Endometrial microvascular endothelial cells (primary cell): Measurements from ENCODE around the gene DNAJC15. TPM values are rescaled to one million over a fixed set of nuclear protein-coding genes. Genes with fewer than 3 reads are reported as not detected.

Experiments
- in situ Hi-C: cut with HindIII; loops from 2 replicates; pipeline ENCODE4 v1.10.0; 2017; ENCODE audit warnings: low sequenced_read_pairs, low pct_unique_long_range_greater_than_20kb; ENCODE audit errors: inconsistent ontology term
- total RNA-seq: library from RNA; depleted of rRNA; stranded (reverse); fragments of >200 nt; gene quantifications from one replicate; pipeline ENCODE4 v1.2.3, GENCODE V29; 2015; ENCODE audit errors: inconsistent ontology term

DNAJC15 gene
- total RNA-seq, 1 donor from 2014 or later = 24.5 TPM

DNA sequence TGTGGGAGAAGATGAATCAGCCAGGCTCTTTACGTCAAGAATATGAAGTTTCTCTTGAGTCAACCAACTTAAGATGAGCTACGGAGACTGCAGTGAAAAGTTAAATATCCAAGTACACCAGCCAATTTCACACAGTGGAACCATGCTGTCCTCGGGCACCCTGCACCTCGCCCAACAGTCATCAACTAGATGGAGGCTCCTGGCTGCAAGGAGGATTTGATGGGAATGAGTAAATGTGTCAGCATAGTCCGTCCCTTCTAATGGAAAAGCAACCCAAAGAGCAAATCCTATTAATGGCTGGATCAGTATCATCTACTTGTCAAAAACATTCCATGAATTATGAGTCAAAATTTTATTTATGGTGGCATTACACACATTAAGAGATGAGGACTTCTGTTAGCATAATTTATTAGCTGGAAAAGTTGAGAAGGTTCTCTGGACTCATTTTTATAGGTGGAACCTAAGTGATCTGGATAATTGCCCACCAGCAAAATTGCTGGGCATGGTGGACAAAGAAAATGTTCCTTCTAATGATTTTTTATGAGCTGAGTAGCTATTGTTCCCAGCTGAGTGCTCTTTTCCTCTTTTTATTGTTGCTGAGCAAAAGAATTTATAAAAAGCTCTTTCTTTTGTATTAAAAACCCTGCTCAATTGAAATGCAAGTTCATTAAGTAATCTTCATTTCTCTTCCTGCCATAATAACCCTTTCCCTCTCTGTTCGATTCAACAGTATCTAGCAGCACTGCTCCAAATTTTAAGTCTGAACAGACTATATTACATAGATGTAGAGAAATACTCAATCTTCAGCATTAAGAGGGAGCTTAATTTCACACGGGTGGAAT is 88.4 kb downstream of the DNAJC15 start:
- in situ Hi-C loops = no loop called here

GRCh38 chr13:43113603-43114002 is 90.2 kb downstream of the DNAJC15 start:
- in situ Hi-C loops = no loop called here

DNA sequence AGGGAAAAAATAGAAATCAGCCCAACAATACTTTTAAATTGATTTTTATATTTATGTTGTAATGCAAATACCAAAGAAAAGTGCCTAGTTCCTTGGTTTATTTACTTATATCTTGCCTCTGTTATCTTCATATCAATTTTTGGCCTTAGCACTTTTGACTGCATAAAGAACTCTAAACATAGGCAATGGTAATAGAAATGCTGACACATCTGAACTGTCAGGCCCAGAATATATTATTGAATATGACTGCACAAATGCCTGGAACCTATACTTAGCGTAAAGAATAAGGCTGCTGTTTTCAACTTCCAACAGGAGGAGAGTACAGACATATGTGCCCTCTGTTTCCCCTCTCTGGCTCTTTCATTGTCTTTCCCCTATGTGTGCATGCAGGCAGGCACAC is 91.1 kb downstream of the DNAJC15 start:
- in situ Hi-C loops = no loop called here

GRCh38 chr13:43115141-43115540 is 91.8 kb downstream of the DNAJC15 start:
- in situ Hi-C loops = no loop called here

- in situ Hi-C loops = no loop called here
Measured at GRCh38 chr13:43116242-43116641, 92.9 kb downstream of the DNAJC15 start.

DNA sequence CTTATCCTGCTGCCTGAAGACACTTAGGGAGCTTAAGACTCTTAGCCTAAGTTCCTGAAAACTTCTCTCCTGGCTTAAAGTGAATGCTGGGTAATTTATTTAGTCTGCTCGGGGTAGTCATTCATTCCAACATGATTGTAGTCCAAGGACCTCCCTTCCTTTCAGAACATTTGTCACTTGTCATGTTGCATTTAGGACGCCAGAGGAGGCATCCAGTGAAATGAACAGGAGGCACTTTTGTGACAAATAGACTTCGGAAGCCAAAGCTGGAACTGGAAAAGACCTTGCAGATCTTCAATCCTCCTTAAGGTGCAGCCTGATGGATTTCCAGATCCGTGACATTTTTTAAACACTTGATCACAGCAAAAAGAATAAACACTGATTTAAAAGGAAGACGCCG is 95.1 kb downstream of the DNAJC15 start:
- in situ Hi-C loops = no loop called here

DNA sequence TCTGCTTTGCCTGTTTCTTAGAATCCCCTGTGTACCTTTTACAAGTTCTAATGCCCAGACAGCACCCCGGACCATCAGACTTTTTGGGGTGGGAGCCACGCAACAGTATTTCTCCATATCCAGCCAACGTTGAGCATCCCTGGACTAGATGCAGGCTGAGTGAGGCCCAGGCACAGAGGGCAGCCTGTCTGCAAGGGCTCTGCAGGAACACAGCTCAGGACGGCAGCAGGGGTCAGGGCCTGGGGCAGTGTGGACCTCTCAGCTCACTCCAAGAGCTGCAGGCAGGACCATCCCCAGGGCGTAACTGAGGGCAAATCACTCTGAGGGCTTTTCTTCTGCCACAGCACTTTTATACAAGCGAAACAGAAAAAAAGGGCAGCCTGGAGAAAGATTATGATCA is 95.8 kb downstream of the DNAJC15 start:
- in situ Hi-C loops = no loop called here

DNA sequence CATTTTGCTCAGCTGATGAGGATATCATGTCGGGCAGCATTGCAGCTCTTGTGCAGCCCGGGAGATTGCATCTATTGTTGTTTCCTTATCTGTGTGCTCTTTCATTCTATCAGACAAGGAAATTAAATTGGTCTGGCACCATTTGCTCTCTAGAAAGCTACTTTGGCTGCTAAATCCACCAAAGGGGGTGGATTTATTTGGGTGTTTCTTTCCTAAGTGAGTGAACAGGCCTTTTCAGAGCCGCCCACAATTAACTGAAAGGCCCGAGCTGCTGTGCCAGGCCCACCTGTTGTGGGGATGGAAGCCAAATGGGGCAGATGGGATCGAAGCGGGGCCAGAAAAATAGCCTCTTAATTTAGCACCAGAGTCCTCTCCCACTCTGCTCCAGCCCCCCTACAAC is 99.4 kb downstream of the DNAJC15 start:
- in situ Hi-C loops = no loop called here

DNA sequence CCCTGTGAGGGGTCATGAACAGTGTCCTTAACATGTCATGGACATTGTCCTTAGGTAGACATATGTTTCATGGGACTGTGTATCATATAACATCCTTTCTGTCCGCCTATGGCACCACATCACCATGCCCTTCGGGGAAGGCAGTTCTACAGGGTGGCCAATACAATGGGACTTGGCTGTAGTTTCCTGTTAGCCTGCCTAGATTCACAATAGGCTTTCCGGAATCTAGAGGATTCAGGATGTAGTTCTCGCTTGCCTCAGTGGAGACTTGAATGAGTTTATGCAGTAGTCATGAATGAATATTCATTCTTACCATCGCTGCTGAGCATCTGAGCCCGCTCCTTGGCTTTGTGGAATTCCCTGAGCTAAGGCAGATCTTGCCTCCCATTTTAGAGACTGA is 100.5 kb downstream of the DNAJC15 start:
- in situ Hi-C loops = no loop called here

DNA sequence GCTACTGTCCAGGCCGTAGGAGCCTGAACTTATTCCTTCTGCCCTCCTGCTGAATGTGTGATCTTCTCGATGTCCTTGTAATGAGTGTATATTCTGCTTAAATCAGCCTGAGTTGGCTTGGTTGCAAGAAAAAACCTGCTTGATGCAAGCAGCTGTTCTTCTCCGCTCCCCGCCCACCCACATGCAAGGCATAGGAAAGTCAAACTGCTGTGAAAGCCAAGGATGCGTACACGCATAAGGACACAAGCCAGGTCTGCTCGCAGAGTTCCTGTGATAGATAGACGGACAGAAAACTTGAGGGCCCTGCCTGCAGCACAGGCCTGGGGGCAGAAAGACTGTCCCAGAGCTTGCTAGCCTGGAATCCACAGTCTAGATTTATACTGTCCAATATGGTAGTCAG is 101.1 kb downstream of the DNAJC15 start:
- in situ Hi-C loops = no loop called here

- in situ Hi-C loops = no loop called here
Measured at GRCh38 chr13:43126420-43126819, 103.0 kb downstream of the DNAJC15 start.

GRCh38 chr13:43127103-43127798 is 103.9 kb downstream of the DNAJC15 start:
- in situ Hi-C loops = no loop called here

DNA sequence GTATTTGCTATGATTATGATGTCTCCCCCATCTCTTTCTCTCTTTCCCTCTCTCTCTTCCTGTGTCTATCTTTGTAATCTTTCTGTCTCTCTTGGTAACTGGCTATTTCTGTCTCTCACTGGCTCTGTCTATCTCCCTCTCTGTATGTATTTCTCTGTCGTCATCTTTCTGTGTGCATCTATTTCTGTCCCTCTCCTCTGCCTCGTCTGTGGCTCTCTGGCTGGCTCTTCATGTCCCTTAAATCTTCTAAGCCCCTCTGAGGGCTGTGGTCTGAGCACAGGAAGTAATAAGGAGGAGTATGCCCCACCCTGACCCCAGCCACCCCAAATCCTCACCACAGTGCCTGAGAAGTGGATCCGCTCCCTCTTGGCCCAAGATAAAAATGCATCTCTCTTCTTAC is 104.4 kb downstream of the DNAJC15 start:
- in situ Hi-C loops = no loop called here

DNA sequence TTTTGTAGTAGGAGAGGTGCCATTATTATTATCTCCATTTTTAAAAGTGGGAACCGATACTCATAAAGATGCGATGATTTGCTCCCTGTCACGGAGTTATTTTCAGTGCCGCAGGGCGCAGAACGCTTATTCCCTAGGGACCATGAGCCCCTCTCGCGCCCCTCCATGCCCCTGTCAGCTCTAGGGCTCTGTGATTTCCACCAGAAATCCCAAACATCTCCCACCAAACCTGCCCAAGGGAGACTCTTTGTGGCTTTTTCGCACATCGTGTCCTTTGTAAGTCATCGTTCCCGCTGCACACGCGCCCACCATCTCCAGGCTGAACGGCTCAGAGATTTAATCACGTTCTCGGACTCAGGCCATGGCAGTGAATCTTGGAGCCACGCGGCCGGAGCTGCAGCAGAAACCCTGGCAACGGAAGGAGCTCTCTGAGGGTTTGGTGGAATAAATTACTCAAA is 105.1 kb downstream of the DNAJC15 start:
- in situ Hi-C loops = no loop called here

GRCh38 chr13:43129066-43129465 is 105.7 kb downstream of the DNAJC15 start:
- in situ Hi-C loops = no loop called here

GRCh38 chr13:43129511-43130110 is 106.2 kb downstream of the DNAJC15 start:
- in situ Hi-C loops = no loop called here

GRCh38 chr13:43132257-43132656 is 108.9 kb downstream of the DNAJC15 start:
- in situ Hi-C loops = no loop called here

GRCh38 chr13:43132911-43133310 is 109.5 kb downstream of the DNAJC15 start:
- in situ Hi-C loops = no loop called here

- in situ Hi-C loops = no loop called here
Measured at GRCh38 chr13:43133792-43134191, 110.4 kb downstream of the DNAJC15 start.

GRCh38 chr13:43134868-43135267 is 111.5 kb downstream of the DNAJC15 start:
- in situ Hi-C loops = no loop called here
